ENCODE data around the gene MCF2L. TPM values are rescaled to one million over a fixed set of nuclear protein-coding genes. Genes with fewer than 3 reads are reported as not detected.
A peak's percentile ranks its signal among the peaks of the same experiment; 100 is the strongest.
"Not testable (repeated sequence)": the region's sequence is repeated elsewhere in the genome, so short reads cannot be mapped to it uniquely, and the experiment has no call there.

MCF2L gene
- total RNA-seq, 1 donor from 2014 or later: 69.7 TPM

- no peaks in the 10 kb centered on the region for H3K9me3 ChIP-seq
- TF ChIP-seq, protein P1, sequence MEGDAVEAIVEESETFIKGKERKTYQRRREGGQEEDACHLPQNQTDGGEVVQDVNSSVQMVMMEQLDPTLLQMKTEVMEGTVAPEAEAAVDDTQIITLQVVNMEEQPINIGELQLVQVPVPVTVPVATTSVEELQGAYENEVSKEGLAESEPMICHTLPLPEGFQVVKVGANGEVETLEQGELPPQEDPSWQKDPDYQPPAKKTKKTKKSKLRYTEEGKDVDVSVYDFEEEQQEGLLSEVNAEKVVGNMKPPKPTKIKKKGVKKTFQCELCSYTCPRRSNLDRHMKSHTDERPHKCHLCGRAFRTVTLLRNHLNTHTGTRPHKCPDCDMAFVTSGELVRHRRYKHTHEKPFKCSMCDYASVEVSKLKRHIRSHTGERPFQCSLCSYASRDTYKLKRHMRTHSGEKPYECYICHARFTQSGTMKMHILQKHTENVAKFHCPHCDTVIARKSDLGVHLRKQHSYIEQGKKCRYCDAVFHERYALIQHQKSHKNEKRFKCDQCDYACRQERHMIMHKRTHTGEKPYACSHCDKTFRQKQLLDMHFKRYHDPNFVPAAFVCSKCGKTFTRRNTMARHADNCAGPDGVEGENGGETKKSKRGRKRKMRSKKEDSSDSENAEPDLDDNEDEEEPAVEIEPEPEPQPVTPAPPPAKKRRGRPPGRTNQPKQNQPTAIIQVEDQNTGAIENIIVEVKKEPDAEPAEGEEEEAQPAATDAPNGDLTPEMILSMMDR (IDR thresholded peaks at IDR 0.05): no peak
- intact Hi-C loops (cut with DNase I): no loop called here
- no peak overlapping the region for H3K27ac ChIP-seq
- no peaks in the 10 kb centered on the region for H3K36me3 ChIP-seq
- no peak overlapping the region for H3K4me3 ChIP-seq
- no peak for DNase-seq
- no peaks in the 10 kb centered on the region for H3K27me3 ChIP-seq
- no peak for ATAC-seq
- H3K4me1 ChIP-seq: no peaks in the 10 kb centered on the region
These were observed 88.1 kb downstream of the MCF2L start for GRCh38 chr13:113057084-113057483.

GRCh38 chr13:113057559-113057958, 88.5 kb downstream of the MCF2L start:
- H3K27me3 ChIP-seq; H3K4me1 ChIP-seq; H3K36me3 ChIP-seq; H3K4me3 ChIP-seq; ATAC-seq; intact Hi-C loops (cut with DNase I); H3K9me3 ChIP-seq; H3K27ac ChIP-seq: not testable (repeated sequence)
- DNase-seq: peak; percentile 28

- Histone ChIP-seq H3K27ac (no peak overlapping the region), H3K4me1 (no peaks in the 10 kb centered on the region), H3K9me3 (no peaks in the 10 kb centered on the region), H3K27me3 (no peaks in the 10 kb centered on the region), H3K4me3 (no peak overlapping the region), H3K36me3 (no peaks in the 10 kb centered on the region)
- TF ChIP-seq, protein P1 (IDR thresholded peaks at IDR 0.05): no peak
- intact Hi-C loops (cut with DNase I): no loop called here
- ATAC-seq: no peak
- DNase-seq: peak; percentile 29
These were observed 89.3 kb downstream of the MCF2L start for GRCh38 chr13:113058129-113058987.

GRCh38 chr13:113058988-113059850, 90.2 kb downstream of the MCF2L start:
- DNase-seq (peak; percentile 25), ATAC-seq (no peak)
- H3K27ac ChIP-seq: no peak overlapping the region
- intact Hi-C loops (cut with DNase I): no loop called here
- no peaks in the 10 kb centered on the region for H3K27me3 ChIP-seq
- no peak overlapping the region for H3K4me3 ChIP-seq
- no peaks in the 10 kb centered on the region for H3K4me1 ChIP-seq
- TF ChIP-seq, protein P1 (IDR thresholded peaks at IDR 0.05): no peak
- H3K9me3 ChIP-seq: no peaks in the 10 kb centered on the region
- no peaks in the 10 kb centered on the region for H3K36me3 ChIP-seq

- Histone ChIP-seq H3K9me3 (no peaks in the 10 kb centered on the region), H3K4me1 (no peaks in the 10 kb centered on the region), H3K36me3 (no peaks in the 10 kb centered on the region), H3K27me3 (no peaks in the 10 kb centered on the region), H3K27ac (no peak overlapping the region), H3K4me3 (no peak overlapping the region)
- DNase-seq: peak; percentile 42
- TF ChIP-seq, protein P1 (IDR thresholded peaks at IDR 0.05): no peak
- ATAC-seq: no peak
- intact Hi-C loops (cut with DNase I): no loop called here
These were observed 90.9 kb downstream of the MCF2L start for GRCh38 chr13:113059891-113060290.
